Measurements from ENCODE around the gene RBM28. TPM values are rescaled to one million over a fixed set of nuclear protein-coding genes. Genes with fewer than 3 reads are reported as not detected.

Gene RBM28
- total RNA-seq, 1 experiment from 2014 or later, result 52.7 TPM

DNA sequence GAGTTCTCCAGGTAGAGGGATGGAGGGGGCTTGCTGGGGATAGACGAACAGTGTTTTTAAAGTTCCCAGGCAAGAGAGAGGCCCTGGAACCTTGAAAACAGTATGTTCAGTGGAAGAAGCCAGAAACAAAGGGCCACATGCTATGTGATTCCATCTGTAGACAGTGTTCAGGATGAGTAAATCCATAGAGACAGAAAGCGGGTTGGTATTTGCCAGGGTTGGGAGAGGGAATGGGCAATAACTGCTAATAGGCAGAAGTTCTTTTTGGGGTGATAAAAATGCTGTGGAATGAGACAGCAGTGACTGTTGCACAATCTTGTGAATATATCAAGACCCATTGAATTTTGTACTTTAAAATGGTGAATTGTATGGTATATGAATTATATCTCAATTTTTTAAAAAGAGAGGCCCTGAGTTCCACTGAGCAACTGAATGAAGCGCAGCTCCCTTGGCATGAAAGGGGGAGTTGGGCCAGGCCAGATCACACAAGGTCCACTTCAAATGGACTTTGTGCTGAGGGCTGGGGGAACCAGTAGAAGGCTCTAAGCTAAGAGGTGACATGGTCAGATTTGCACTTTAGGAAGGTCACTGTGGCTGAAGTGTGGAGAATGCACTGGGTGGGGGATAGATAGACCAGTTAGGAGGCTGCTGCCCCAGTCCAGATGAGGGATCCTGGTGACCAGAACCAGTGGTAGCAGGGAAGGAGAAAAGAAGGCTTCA, 68.7 kb downstream of the RBM28 start:
- in situ Hi-C loops (cut with HindIII; ENCODE audit: low pct_unique_long_range_greater_than_20kb, low sequenced_read_pairs), result no loop called here
- DNase-seq (ENCODE audit: low read depth, low spot score), result no peak

DNA sequence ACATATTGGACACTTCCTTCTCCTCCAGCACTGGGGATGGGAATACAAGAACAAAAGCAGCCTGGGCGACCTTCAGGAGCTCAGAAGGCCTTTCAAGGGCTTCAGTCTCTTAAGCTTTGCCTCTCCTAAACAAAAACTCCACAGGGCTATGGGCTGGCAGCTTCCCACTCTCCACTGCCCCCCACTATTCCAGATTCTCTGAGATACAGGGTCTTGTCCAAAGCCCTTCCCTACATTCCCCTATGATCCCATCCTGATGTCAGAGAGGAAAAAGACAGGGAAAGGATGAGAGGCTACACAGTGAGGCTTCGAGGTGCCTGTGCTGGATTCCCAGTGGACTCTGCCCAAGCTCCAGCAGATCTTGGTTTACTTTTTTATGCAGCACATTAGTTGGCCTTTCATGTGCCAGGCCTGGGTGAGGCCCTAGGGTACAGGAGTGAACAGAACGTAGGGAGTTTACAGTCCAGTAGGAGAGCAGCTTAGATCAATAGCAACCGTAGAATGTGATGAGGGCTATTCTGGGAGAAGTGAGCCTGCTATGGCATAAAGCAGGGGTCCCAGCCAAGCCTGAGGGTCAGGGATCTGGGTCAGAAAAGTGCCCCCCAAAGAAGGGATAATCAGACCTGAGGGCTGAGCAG, 69.3 kb downstream of the RBM28 start:
- DNase-seq (ENCODE audit: low read depth, low spot score), result no peak
- in situ Hi-C loops (cut with HindIII; ENCODE audit: low pct_unique_long_range_greater_than_20kb, low sequenced_read_pairs), result no loop called here

DNA sequence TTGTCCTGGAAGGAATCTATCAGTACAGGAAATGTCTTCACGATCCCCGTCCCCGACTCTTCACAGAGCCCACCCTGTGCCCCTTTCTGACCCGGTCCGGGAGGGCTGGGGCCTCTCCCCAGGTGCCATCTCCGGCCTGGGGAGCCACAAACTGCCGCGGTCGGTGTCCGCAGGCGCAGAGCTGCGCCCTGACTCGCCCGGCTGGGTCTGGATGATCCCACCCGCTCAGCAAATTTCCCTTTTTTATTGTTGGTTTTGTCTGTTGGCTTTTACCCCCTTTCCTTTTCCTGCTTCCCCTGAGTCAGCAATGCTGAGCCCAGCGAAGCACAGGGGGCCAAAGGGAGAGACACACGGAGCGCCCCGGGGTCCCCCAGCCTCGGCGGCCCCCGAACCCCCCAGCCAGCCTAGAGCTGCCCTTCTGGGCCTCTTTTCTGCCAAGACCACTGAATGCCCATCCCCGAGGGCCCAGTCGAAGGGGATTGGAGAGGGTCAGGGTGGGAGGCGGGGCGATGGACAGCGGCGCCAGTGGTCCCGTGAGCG, 71.7 kb downstream of the RBM28 start:
- in situ Hi-C loops (cut with HindIII; ENCODE audit: low pct_unique_long_range_greater_than_20kb, low sequenced_read_pairs), result no loop called here
- no peak for DNase-seq (ENCODE audit: low read depth, low spot score)

DNA sequence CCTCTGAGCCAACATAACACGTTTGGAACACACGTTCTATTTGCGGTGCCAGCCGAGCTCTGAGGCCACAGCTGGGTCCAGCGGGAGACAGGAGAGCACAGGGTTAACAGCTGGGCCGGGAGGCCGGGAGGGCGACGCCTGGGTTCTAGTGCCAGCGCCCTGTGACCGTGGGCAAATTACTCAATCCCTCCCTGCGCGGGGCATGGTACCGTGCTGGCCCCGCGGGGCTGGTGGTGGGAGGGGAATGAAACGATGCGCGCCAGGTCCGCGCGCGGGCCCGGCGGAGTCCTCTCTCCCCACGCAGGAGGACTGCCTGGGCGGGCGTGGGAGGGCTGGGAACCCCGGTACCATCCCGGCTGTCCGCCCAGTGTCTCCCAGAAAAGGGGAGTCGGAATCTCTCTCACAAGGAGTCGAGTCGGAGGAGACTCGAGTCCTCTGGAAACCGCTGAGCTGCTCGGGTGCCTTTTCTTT, 72.2 kb downstream of the RBM28 start:
- in situ Hi-C loops (cut with HindIII; ENCODE audit: low pct_unique_long_range_greater_than_20kb, low sequenced_read_pairs), result no loop called here
- DNase-seq (ENCODE audit: low read depth, low spot score), result no peak

DNA sequence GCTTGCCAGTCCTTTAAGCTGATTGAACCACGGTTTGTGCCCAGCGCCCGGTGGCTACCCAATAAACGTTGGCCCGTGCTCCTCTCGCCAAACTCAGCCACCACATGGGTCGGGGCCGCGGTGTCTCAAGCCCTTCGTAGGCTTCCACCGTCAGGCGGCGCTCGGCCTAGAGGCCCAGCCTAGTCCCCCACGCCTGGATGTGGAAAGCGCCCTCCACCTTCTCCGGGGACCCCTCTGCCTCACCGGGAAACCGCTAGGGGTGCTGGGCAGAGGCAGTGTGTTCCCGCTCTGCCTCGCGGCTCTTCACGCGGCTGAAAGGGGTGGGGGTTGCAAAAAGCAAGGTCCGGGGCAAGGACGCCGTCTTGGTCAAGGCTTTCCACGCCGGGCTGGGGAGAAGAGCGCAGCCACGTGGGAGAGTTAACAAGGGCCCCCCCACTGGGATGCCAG, 72.9 kb downstream of the RBM28 start:
- no peak for DNase-seq (ENCODE audit: low read depth, low spot score)
- in situ Hi-C loops (cut with HindIII; ENCODE audit: low pct_unique_long_range_greater_than_20kb, low sequenced_read_pairs), result no loop called here

DNA sequence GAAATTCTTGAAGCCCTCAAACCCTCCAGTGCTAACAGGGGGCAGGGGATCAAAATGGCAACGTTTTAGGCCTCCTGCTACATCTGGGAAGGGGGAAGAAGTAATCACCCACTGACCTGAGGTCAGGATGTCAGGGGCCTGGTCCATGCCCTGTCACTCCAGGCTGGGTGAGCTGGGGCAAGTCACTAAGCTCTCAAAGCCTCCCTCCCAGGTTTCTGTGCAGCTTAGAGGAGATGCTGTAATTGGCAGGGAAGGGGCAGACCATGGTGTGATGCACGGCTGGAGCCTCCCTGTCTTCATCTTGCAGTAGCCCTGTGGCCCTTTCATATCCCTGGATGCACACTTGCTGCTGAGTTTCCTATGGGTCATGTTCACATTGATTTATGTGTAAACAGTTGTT, 75.5 kb downstream of the RBM28 start:
- in situ Hi-C loops (cut with HindIII; ENCODE audit: low pct_unique_long_range_greater_than_20kb, low sequenced_read_pairs), result no loop called here
- no peak for DNase-seq (ENCODE audit: low read depth, low spot score)

DNA sequence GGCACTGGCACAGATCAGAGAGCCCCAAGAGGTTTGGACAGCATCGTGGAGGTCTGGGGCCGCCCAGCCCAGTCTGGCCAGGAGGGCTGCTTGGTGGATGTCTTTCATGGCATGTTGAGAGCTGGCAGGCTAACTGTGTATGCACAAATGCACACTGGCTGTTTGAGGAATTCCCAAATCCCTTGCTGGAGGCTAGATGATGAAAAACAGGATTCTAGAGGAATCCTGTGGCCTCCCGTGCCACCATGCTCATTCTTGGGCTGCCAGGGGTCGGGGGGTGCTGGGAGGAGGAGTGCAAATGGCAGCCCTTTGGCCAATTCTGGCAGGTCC, 76.1 kb downstream of the RBM28 start:
- DNase-seq (ENCODE audit: low read depth, low spot score), result no peak
- in situ Hi-C loops (cut with HindIII; ENCODE audit: low pct_unique_long_range_greater_than_20kb, low sequenced_read_pairs), result no loop called here

DNA sequence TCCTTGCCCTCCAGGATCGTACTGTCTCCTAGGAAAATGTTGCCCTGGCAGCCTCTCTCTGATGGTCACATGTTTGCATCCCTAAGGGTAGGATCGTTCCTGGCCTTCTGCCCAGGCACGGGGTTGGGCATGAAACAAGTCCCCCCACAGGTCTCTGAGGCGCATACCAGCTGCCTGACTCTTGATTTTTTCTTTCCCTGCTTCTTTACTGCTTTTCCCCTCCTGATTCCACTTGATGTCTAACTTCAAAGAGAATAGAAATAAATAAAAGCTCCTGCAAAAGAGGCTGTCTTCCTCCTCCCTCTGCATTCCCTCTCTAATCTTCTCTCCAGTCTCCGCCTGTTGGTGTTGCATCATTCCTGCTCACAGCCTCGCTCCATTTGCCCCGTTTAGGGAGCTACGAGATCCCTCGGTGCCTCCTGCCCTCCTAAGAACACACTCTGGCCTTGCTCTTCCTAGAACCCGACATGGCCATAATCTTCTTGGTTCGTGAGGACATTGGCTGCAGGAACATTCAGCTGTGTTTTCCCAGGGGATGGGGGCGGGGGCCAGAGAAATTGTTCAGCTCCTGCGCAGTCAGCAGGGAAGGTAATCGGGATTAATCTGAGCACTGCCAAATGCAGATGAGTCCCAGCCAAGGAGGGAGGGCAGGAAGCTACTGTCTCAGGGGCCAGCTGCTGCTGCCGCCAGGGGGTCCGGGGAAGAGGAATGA, 76.7 kb downstream of the RBM28 start:
- peak; percentile 90 for DNase-seq (ENCODE audit: low read depth, low spot score)
- in situ Hi-C loops (cut with HindIII; ENCODE audit: low pct_unique_long_range_greater_than_20kb, low sequenced_read_pairs), result no loop called here

DNA sequence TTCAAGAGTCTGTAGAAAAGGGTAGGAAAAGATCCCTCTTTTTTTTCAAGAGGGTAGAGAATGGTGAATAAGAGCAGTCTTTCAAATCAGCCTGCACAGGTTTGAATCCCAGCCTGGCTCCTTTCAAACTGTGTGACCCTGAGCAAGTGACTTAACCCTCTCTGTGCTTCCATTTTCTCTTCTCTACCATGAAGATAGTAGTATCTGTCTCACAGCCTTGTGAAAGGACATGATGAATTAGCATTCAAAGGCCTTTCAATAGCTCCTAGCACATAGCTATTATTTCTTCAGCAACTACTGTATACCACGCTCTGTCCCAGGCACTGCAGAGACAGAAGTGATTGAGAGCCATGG, 77.2 kb downstream of the RBM28 start:
- DNase-seq (ENCODE audit: low read depth, low spot score), result no peak
- in situ Hi-C loops (cut with HindIII; ENCODE audit: low pct_unique_long_range_greater_than_20kb, low sequenced_read_pairs), result no loop called here

DNA sequence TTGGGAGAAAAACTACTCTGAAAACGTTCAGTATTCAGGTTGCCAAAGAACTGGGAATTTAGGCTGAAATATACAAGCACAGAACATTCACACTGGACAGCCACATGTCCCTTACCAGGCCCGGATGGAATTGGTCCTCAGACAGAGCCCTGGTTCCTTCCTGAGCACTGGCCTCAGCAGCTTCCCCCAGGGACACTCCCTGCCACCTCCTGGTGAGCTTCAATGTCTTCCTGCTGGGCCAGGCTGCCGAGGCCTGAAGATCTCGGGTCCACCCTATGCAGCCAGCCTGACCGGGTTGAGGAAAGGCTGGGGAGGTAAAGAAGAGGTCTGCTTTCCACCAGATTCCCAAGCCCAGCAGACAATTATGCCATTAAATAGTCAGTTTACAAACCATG, 77.8 kb downstream of the RBM28 start:
- DNase-seq (ENCODE audit: low read depth, low spot score), result no peak
- in situ Hi-C loops (cut with HindIII; ENCODE audit: low pct_unique_long_range_greater_than_20kb, low sequenced_read_pairs), result no loop called here

DNA sequence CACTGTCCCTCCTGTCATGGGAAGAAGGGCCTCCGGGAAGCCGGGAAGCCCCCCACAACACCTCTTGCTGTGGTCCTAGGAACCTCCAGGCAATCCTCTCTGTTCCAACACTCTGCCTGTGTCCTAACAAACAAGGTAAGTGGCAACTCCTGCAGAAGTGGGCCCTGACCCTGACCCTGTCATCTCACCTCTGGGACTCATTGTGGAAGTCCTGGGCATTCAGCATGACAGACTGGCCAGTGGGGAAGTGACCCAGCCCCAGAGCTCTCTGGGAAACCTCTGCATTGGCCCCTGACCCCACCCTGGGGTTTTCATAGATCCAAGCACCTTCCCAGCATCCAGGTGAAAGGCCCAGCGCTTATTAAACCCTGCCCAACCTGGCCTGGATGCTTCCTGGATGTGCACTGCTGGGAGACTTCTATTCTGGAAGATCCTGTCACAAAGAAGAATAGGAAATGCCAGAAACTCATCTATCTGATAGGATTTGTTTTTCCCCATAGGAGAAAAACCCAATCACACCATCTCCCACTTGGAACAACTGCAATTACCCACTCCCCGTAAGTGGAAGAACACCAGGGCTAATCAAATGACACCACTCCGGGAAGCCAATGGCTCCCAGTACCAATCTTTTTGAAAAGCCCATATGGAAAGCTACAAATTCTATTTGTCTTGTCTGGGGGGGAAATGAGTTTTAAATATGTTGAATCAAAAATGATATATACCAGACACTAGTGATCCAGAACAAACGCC, 78.4 kb downstream of the RBM28 start:
- in situ Hi-C loops (cut with HindIII; ENCODE audit: low pct_unique_long_range_greater_than_20kb, low sequenced_read_pairs), result no loop called here
- DNase-seq (ENCODE audit: low read depth, low spot score), result no peak

DNA sequence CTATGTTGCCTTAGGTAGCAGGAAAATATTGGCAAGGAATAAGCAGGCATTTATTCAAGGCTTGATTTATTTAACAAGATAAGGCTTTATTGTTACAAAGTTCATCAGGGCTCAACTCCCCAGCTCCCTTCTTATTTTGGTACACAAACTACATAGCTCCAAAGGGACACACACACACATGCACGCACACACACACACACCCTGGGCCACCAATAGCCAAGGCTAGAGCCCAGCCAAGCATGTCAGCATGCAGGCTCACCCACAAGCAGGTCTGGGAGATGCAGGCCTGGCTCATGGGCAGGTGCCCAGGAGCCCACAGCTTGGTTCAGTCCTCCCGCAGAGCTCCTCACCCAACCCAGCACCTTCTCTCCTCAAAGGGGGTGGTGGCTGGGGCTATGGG, 79.2 kb downstream of the RBM28 start:
- in situ Hi-C loops (cut with HindIII; ENCODE audit: low pct_unique_long_range_greater_than_20kb, low sequenced_read_pairs), result no loop called here
- DNase-seq (ENCODE audit: low read depth, low spot score), result no peak

DNA sequence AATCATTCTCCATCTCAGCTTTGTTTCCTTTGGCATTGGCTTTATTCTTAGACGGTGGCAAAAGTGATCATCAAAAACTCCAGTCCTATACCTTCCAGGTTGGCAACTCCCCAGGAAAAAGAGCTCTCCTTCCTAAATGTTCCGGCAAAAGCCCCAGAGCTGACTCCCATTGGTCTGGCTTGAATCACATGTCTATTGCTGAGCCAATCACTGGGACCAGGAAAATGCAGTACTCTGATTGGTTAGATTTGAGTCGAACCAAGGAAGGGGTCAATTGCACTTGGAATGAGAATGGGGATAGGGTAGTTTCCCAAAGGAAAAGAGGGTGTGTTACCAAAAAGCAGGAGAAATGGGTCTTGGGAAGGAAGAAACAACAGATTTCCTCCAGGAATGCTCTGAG, 80.3 kb downstream of the RBM28 start:
- in situ Hi-C loops (cut with HindIII; ENCODE audit: low pct_unique_long_range_greater_than_20kb, low sequenced_read_pairs), result no loop called here
- DNase-seq (ENCODE audit: low read depth, low spot score), result peak; percentile 26

DNA sequence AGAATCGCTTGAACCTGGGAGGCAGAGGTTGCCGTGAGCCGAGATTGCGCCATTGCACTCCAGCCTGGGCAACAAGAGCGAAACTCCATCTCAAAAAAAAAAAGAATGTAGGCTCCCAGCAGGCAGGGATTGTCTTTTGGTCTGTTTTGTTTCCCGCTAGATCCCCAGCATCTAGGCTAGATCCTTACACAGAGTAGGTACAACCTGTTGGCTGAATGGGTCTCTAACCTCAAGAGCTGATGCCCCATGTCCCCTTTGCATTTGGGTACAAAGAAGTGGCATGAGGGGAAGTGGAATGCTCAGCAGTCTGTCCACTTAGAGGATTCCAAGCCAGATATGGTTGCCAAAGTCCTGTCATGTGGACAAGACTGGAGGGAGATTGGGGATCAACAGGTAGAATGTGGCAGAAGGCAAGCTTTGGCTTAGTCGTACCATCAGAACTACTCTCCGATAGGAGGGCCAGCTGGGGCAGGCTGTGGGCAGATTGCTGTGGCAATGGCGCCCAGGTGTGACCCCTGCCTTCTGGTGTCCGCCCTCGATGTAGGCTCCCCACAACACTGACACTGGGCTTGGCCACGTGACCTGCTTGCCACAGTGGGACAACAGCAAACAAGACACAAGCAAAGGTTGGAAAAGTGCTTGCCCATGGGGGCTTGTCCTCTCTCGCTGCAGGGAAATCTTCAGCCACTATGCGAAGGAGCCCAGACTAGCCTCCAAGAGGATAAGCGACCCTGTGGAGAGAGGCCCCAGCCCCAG, 81.3 kb downstream of the RBM28 start:
- in situ Hi-C loops (cut with HindIII; ENCODE audit: low pct_unique_long_range_greater_than_20kb, low sequenced_read_pairs), result no loop called here
- DNase-seq (ENCODE audit: low read depth, low spot score), result no peak

DNA sequence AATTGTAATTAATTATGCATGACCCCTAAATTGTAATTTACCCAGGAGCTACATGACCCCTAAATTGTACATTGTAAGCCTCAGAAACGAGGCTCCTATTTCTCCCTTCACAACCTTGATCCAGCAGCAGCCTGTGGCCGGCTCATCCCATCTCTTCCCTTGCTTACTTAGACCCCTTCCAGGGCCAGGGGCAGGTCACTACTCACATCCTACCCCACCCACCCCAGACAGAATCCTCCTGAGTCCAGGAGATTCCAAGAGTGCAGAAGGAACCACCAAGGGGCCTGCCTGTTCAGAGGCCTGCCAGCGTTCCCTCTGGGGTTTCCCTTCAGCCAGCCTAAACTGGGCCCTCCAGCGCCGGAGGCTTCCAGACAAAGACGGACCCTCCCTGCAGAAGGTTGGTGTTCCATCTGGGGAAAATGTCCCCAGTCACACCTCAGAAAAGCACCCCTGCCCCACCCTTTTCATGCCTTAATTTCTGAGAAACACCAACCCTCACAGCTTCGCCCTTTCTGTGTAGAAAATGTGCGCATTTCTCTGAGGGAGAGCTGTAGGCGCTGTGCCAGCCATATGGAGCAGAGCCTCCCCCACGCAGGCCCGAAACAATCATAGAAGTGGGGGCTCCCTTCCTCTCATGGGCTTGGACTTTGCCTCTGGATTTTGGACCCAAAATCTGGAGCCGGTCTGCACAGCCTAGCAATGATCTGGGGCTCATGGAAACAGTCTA, 83.5 kb downstream of the RBM28 start:
- in situ Hi-C loops (cut with HindIII; ENCODE audit: low pct_unique_long_range_greater_than_20kb, low sequenced_read_pairs), result no loop called here

DNA sequence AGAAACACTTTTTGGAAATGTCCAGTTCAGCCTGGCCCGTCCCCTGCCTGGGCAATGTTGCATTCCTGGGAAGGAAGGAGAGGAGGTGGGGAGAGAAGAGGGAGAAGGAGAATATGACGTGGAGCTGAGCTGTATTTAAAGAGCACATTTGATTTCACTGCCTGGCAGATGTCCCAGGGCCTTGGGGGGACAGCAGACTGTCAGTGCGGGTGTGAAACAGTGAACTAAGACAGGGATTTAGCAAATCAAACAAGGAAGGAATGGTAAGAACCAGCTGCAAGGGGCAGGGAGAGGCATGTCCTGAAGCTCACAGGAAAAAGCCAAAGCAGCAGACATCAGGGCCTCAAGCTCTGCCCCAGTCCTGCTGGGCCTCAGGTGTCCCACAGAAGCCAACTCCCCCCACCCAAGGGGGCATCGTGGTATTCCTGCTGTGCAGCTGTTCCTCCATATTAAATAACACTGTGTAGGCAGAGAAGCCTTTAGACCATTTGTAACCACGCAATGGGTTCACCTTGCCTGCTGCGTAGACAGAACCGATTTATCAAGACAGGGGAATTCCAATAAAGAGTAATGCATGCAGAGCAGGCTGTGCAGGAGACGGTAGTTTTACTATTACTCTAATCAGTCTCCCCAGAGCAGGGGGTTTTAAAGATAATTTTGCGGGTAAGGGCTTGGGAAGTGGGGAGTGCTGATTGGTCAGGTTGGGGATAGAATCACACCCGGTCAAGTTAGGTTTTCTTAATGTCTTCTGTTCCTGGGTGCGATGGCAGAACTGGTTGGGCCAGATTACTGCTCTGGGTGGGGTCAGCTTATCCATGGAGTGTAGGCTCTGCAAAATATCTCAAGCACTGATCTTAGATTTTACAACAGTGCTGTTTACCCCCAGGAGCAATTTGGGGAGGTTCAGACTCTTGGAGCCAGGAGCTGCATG, 84.3 kb downstream of the RBM28 start:
- DNase-seq (ENCODE audit: low read depth, low spot score), result no peak
- in situ Hi-C loops (cut with HindIII; ENCODE audit: low pct_unique_long_range_greater_than_20kb, low sequenced_read_pairs), result no loop called here

More for the DNA sequence above, 83.5 kb downstream of the RBM28 start:
- DNase-seq (ENCODE audit: low read depth, low spot score), result no peak

Measured in SK-MEL-5 (cell line).